Epithelial cell of esophagus (primary cell): ENCODE measurements around the gene SLC28A3.

ENCODE experiments used
- DNase-seq: peaks from one replicate; pipeline ENCODE4 v3.0.0; 2010; ENCODE audit warnings: low read depth
- H3K4me3 ChIP-seq: 2 replicates; pipeline ENCODE4 v1.5.1; 2011; ENCODE audit warnings: mild to moderate bottlenecking, low read length, control low read depth
- TF ChIP-seq, protein P1 (sequence below): IDR thresholded peaks from 2 replicates; pipeline ENCODE4 v1.5.1; 2011; ENCODE audit warnings: low read depth, mild to moderate bottlenecking, low read length, control low read depth, inconsistent platforms; ENCODE audit not compliant: insufficient read depth; ENCODE audit errors: missing control alignments

SLC28A3 gene

DNA sequence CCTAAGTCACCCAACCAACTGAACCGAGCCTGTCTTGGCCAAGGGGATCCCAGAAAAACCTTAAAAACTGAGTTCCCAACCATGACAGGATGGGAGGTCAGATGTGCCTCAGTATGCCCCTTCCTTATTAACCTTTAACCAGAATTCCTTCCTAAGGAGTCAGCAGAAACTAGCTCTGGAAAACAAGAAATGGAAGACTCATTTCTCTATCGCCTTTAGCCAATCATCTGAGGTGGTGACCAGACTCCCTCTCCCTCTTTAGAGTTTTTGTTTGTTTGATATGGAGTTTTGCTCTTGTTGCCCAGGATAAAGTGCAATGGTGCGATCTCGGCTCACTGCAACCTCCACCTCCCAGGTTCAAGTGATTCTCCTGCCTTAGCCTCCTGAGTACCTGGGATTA is 37.5 kb downstream of the SLC28A3 start:
- TF ChIP-seq, protein P1, sequence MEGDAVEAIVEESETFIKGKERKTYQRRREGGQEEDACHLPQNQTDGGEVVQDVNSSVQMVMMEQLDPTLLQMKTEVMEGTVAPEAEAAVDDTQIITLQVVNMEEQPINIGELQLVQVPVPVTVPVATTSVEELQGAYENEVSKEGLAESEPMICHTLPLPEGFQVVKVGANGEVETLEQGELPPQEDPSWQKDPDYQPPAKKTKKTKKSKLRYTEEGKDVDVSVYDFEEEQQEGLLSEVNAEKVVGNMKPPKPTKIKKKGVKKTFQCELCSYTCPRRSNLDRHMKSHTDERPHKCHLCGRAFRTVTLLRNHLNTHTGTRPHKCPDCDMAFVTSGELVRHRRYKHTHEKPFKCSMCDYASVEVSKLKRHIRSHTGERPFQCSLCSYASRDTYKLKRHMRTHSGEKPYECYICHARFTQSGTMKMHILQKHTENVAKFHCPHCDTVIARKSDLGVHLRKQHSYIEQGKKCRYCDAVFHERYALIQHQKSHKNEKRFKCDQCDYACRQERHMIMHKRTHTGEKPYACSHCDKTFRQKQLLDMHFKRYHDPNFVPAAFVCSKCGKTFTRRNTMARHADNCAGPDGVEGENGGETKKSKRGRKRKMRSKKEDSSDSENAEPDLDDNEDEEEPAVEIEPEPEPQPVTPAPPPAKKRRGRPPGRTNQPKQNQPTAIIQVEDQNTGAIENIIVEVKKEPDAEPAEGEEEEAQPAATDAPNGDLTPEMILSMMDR, result no peak
- no peak overlapping the region for H3K4me3 ChIP-seq

DNA sequence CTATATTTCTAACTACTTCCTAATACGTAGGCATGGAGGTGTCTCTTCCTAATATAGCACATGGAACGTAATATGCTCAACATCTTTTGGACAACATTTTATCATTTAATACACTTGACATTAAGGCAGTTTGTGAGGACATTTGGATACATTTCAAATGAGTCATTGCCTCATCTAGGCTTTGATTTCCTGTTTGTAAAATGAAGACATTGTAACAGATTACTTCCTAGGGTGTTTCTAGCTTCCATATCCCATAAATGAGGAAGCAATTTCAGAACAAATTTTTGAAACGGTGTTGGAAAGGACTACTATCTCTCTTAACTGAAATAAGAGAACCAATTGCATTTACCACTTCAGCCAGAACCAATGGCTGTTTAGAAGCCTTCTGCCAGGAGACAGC is 38.7 kb downstream of the SLC28A3 start:
- TF ChIP-seq, protein P1, result no peak
- peak; percentile 61 for DNase-seq
- H3K4me3 ChIP-seq, result no peak overlapping the region

More for the DNA sequence above, 37.5 kb downstream of the SLC28A3 start:
- no peak for DNase-seq

DNA sequence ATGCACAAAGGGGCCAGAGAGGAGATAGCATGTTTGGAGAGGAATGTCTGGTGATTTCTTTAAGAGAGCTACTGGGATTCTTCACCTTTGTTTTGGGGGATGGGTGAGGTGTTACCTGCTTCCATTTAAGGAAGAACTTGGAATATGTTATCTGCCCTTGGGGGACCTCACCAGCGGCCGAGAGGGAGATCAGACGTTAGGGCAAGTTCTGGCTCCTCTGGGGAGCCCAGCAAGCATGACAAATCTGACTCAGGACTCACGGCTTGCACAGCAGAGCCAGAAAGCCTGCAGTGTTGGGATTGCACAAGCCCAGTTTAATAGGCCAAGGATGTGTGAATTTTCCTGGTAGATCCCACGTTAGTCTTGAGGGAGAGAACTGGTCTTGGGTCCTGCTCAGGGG is 40.3 kb downstream of the SLC28A3 start:
- no peak overlapping the region for H3K4me3 ChIP-seq
- DNase-seq, result peak; percentile 96
- TF ChIP-seq, protein P1, result no peak

GRCh38 chr9:84297162-84297821 is 43.3 kb downstream of the SLC28A3 start:
- H3K4me3 ChIP-seq, result no peak overlapping the region
- peak; percentile 47 for DNase-seq
- TF ChIP-seq, protein P1, result no peak

DNA sequence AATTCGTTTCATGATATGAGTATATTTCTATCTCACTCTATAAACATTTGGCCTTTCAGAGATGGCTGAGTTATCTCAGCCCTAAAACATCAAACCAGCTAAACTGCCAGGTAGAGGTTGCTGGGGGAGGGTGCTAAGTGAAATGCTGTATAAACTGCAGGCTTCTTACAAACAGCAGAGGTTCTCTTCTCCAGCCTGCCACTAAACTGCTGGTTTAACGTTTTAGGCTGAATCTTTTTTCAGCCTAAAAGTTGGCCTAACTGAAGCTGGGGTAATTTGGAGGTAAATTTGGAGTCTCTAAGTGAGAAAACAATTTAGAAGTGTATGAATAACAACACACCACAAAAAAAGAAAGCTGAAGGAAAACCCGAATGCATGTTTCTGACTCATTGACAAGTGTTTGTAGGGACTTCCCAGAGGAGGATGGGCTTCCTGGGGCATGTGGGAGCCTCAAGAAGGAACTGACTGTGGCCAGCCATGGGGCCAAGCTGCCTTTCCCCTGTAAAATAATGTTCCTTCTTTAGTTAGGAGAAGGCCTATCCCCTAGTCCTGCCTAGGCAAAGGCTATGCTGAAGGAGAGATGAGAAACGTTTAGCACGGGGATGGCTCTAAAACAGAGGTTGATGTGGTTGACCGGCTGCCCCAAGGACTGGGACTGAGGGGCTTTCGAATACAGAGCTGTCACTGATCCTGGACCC is 44.3 kb downstream of the SLC28A3 start:
- H3K4me3 ChIP-seq, result no peak overlapping the region
- peak; percentile 85 for DNase-seq
- TF ChIP-seq, protein P1, result no peak

DNA sequence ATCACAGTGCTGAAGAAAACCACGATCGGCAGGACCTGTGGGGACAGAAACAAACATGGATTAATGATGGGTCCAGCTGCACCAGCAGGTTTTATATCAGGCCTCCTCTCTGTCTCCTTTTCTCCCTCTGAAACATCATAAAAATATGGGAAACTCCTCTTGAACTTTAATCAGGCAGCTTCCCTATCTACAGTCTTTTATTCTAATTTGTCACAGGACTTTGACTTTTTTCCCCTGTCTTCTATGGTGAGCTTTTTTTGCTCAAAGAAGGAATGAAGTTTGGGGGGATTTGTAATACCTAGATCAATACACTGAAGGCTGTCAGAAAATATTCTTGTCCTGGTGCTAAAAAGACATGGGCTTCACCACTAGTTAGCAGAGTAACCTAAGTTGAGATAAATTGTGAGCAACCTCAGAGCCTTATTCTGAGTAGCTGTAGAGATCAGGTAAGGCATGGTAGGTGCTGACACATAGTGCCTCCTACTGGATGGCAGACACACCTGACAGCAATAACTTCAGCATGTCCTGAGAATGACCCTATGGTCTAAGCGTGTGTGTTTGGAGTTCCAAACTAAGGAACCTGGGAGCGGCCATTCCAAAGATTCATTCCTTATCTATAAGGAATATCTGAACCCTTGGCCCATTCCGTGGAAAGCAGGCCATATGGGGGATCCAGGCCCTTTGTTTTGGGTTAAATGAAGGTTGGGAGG is 46.2 kb downstream of the SLC28A3 start:
- TF ChIP-seq, protein P1, result no peak
- no peak overlapping the region for H3K4me3 ChIP-seq
- DNase-seq, result no peak
